Thyroid gland (tissue), 4 donors: Measurements from ENCODE around the gene RHOA. TPM values are rescaled to one million over a fixed set of nuclear protein-coding genes. Genes with fewer than 3 reads are reported as not detected.

ENCODE experiments used
- DNase-seq, 2 donors: peaks; one replicate each; pipeline ENCODE4 v3.0.0-alpha.2; 2019
- H3K27ac ChIP-seq, 3 donors: fragments of 200-600 bp; sonication (generic); 1 replicate in 2 of 3; 2 replicates in 1 of 3; pipeline ENCODE4 v1.5.1; 2016 to 2019; ENCODE audit warnings: mild to moderate bottlenecking in 1 of 3, moderate library complexity in 1 of 3
- H3K27me3 ChIP-seq: fragments of 200-600 bp; sonication (generic); one replicate; pipeline ENCODE4 v1.5.1; 2019
- H3K36me3 ChIP-seq, 2 donors: fragments of 200-600 bp; sonication (generic); one replicate each; pipeline ENCODE4 v1.5.1; 2016 to 2019
- H3K4me1 ChIP-seq, 2 donors: fragments of 200-600 bp; sonication (generic); one replicate each; pipeline ENCODE4 v1.5.1; 2017 to 2019
- H3K4me3 ChIP-seq, 3 donors: fragments of 200-600 bp; sonication (generic); replicated peaks in 1 of 3; 1 replicate in 2 of 3; 2 replicates in 1 of 3; pipeline ENCODE4 v1.5.1; 2016; ENCODE audit warnings: mild to moderate bottlenecking in 1 of 3
- H3K9me3 ChIP-seq: fragments of 200-600 bp; sonication (generic); one replicate; pipeline ENCODE4 v1.5.1; 2017
- POLR2A ChIP-seq, 2 donors: fragments of 450-650 bp; IDR thresholded peaks; one replicate each; pipeline ENCODE4 v1.6.1; 2017; ENCODE audit warnings: antibody characterized with exemption in 2 of 2, mild to moderate bottlenecking in 2 of 2, moderate library complexity in 1 of 2
- WGBS, 2 donors: methylation state at CpG; one replicate each; pipeline ENCODE4 v1.1.5; 2017; 5-methylcytosine and 5-hydroxymethylcytosine counted together
- intact Hi-C: fragments of 100-400 bp; cut with DNase I; formaldehyde crosslinking; loops from one replicate; pipeline ENCODE4 v1.15.1; 2023
- total RNA-seq, 4 donors: library from RNA; depleted of rRNA; stranded (reverse); fragments of >200 nt; gene quantifications; one replicate each; pipeline ENCODE4 v1.2.3, GENCODE V29; 2016
- TF ChIP-seq, protein P1 (sequence below), 6 experiments: fragments of 200-600 bp in 3 of 6; fragments of 450-650 bp in 3 of 6; sonication (generic) in 3 of 6; IDR thresholded peaks; one replicate each; pipeline ENCODE4 v1.5.1; 2016 to 2019; ENCODE audit warnings: antibody characterized with exemption in 6 of 6, mild to moderate bottlenecking in 2 of 6, inconsistent platforms in 1 of 6, moderate library complexity in 1 of 6

Gene RHOA
- total RNA-seq, 4 donors from 2014 or later, result 437 to 789 (median 587) TPM

DNA sequence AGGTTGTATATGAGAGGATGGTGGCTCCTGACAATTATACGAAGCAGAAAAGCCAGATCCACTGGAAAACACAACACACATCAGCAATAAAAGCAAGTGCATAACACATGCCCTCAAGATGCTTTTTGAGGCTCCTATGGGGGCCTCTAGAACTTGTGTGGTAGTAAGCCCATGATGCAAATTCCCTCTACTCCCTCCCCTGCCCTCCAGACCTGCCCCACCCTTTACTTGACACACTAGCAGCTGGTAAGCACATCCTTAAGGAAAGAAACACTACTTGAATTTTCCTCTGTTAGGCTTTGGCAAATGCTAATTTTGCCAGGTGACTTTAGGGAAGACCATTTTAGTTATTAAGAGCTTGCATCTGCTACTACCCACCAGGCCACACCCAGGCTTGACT, 101.1 kb downstream of the RHOA start:
- peaks cover 20 to 39% of the 10 kb centered on the region in 2 donors for H3K36me3 ChIP-seq
- no peak for DNase-seq
- H3K27ac ChIP-seq, result no peak overlapping the region
- intact Hi-C loops, result no loop called here
- H3K27me3 ChIP-seq, result no peaks in the 10 kb centered on the region
- H3K9me3 ChIP-seq, result no peaks in the 10 kb centered on the region
- WGBS, 2 donors, result 96 to 100% methylated on average over 1 of the region's 1 CpG
- TF ChIP-seq, protein P1, sequence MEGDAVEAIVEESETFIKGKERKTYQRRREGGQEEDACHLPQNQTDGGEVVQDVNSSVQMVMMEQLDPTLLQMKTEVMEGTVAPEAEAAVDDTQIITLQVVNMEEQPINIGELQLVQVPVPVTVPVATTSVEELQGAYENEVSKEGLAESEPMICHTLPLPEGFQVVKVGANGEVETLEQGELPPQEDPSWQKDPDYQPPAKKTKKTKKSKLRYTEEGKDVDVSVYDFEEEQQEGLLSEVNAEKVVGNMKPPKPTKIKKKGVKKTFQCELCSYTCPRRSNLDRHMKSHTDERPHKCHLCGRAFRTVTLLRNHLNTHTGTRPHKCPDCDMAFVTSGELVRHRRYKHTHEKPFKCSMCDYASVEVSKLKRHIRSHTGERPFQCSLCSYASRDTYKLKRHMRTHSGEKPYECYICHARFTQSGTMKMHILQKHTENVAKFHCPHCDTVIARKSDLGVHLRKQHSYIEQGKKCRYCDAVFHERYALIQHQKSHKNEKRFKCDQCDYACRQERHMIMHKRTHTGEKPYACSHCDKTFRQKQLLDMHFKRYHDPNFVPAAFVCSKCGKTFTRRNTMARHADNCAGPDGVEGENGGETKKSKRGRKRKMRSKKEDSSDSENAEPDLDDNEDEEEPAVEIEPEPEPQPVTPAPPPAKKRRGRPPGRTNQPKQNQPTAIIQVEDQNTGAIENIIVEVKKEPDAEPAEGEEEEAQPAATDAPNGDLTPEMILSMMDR (IDR thresholded peaks at IDR 0.05), result no peak
- no peak for TF ChIP-seq POLR2A (IDR thresholded peaks at IDR 0.05)
- no peaks in the 10 kb centered on the region for H3K4me1 ChIP-seq
- H3K4me3 ChIP-seq, result no peak overlapping the region

Other genes with a start within 250 kb of the RHOA start
- 10 to 100 TPM; 35.2 to 63.7 (median 58.5) TPM for gene CCDC71, start 245.6 kb downstream of the RHOA start, total RNA-seq
- 10 to 100 TPM; 47.0 to 60.9 (median 57.2) TPM for gene KLHDC8B, start 240.4 kb downstream of the RHOA start, total RNA-seq
- 1 to 10 TPM; 2.8 to 6.2 (median 3.8) TPM for gene C3orf62, start 134.7 kb downstream of the RHOA start, total RNA-seq
- gene USP4, start 71.9 kb downstream of the RHOA start, total RNA-seq, result 10 to 100 TPM; 19.8 to 32.6 (median 28.5) TPM
- 100 to 1,000 TPM; 161 to 398 (median 226) TPM for gene GPX1, start 53.6 kb downstream of the RHOA start, total RNA-seq
- 100 to 1,000 TPM in 2 of 4 donors, 10 to 100 TPM in 2; 50.4 to 177 (median 94.8) TPM for gene TCTA, start 447 bp upstream of the RHOA start, total RNA-seq
- gene AMT, start 10.5 kb upstream of the RHOA start, total RNA-seq, result 1 to 10 TPM; 3.5 to 7.9 (median 5.9) TPM
- 10 to 100 TPM; 10.7 to 20.9 (median 16.7) TPM for gene NICN1, start 17.3 kb upstream of the RHOA start, total RNA-seq
- 10 to 100 TPM; 55.1 to 86.7 (median 79.6) TPM for gene DAG1, start 58.3 kb upstream of the RHOA start, total RNA-seq
- 1 to 10 TPM in 2 of 4 donors, under 1 TPM in 2; 0.56 to 1.8 (median 0.99) TPM for gene BSN, start 142.5 kb upstream of the RHOA start, total RNA-seq